ENCODE data around the gene ATP6V1C2. TPM values are rescaled to one million over a fixed set of nuclear protein-coding genes. Genes with fewer than 3 reads are reported as not detected.

The ATP6V1C2 gene
- total RNA-seq, 1 experiment from 2014 or later = 2.0 TPM

GRCh38 chr2:10777111-10777841, 55.8 kb downstream of the ATP6V1C2 start:
- Histone ChIP-seq H3K9ac (ENCODE audit: low read length) (no peak overlapping the region), H4K20me1 (ENCODE audit: insufficient read depth) (no peaks in the 10 kb centered on the region), H3K4me1 (ENCODE audit: control insufficient read depth in 1 of 2, insufficient read depth in 2 of 2, low read length in 2 of 2) (no peaks in the 10 kb centered on the region), H2AFZ (ENCODE audit: low read depth, low read length, poor library complexity, severe bottlenecking) (no peak overlapping the region), H3K36me3 (ENCODE audit: control insufficient read depth in 1 of 2, insufficient read depth in 2 of 2, low read length in 2 of 2) (peaks cover 10 to 12% of the 10 kb centered on the region in 2 experiments; a peak in 3 of 4 replicates), H3K9me2 (ENCODE audit: insufficient read depth) (no peaks in the 10 kb centered on the region), H3K27me3 (ENCODE audit: insufficient read depth, low read length) (no peaks in the 10 kb centered on the region), H3K9me3 (ENCODE audit: control insufficient read depth in 1 of 2, insufficient read depth in 1 of 2, low read depth in 1 of 2, low read length in 2 of 2) (no peaks in the 10 kb centered on the region), H3K4me3 (replicated peaks in 1 of 2; ENCODE audit: low read depth in 1 of 2, low read length in 2 of 2) (no peak overlapping the region), H3K79me2 (ENCODE audit: insufficient read depth, low read length) (no peaks in the 10 kb centered on the region), H3K27ac (ENCODE audit: low read depth, low read length) (no peak overlapping the region), H3K4me2 (ENCODE audit: low read length) (no peak overlapping the region)
- BruUV-seq (replicated peaks) = no TSS peak
- DNase-seq (ENCODE audit: low read depth, low spot score) (no peak), ATAC-seq (no peak)
- intact Hi-C loops (cut with micrococcal nuclease) = no loop called here
- ChIA-PET RAD21 (ENCODE audit: low non-redundant PET in 1 of 2, low total read pairs in 2 of 2, uncharacterized antibody in 2 of 2, unreplicated experiment in 2 of 2) (no interaction called here), POLR2A (interaction anchor here (0.6 kb wide), 1 partner anchor 21 kb away, joined by 4 read pairs; no protein-coding TSS in a partner anchor), CTCF (no interaction called here)
- no peak for TF ChIP-seq SIN3A (IDR thresholded peaks at IDR 0.05; ENCODE audit: low read depth)
- TF ChIP-seq JUND (IDR thresholded peaks at IDR 0.05) = no peak
- no peak for TF ChIP-seq MAX (IDR thresholded peaks at IDR 0.05)
- no peak for TF ChIP-seq YY1 (IDR thresholded peaks at IDR 0.05; ENCODE audit: extremely low read depth, insufficient replicate concordance, low read depth, low read length)
- TF ChIP-seq ZNF274 (IDR thresholded peaks at IDR 0.05; ENCODE audit: low read depth, low read length) = no peak
- no peak for TF ChIP-seq SRF (IDR thresholded peaks at IDR 0.05; ENCODE audit: low read depth)
- TF ChIP-seq CBX3 (IDR thresholded peaks at IDR 0.05; ENCODE audit: low read depth) = no peak
- no peak for TF ChIP-seq ELF1 (IDR thresholded peaks at IDR 0.05; ENCODE audit: borderline replicate concordance, low read depth)
- TF ChIP-seq ZFX (IDR thresholded peaks at IDR 0.05) = no peak
- no peak for TF ChIP-seq CTCF (IDR thresholded peaks at IDR 0.05 in 2 of 3, conservative IDR thresholded peaks at IDR 0.05 in 1 of 3; ENCODE audit: borderline replicate concordance in 1 of 3, insufficient read depth in 1 of 3, low read depth in 2 of 3, low read length in 2 of 3)
- no peak for TF ChIP-seq RAD21 (IDR thresholded peaks at IDR 0.05; ENCODE audit: low read depth)
- TF ChIP-seq EZH2 (IDR thresholded peaks at IDR 0.05) = no peak
- TF ChIP-seq ZBTB33 (IDR thresholded peaks at IDR 0.05; ENCODE audit: extremely low read depth, insufficient replicate concordance, low read length) = no peak
- no peak for TF ChIP-seq POLR2A (IDR thresholded peaks at IDR 0.05; ENCODE audit: borderline replicate concordance, extremely low read depth, insufficient read depth, insufficient read length)
- no peak for TF ChIP-seq REST (IDR thresholded peaks at IDR 0.05; ENCODE audit: low read depth)
- TF ChIP-seq SP1 (IDR thresholded peaks at IDR 0.05; ENCODE audit: low read depth) = no peak
- TF ChIP-seq ATF3 (IDR thresholded peaks at IDR 0.05) = no peak
- no peak for TF ChIP-seq CEBPB (IDR thresholded peaks at IDR 0.05; ENCODE audit: low read depth)
- no peak for TF ChIP-seq EZH2phosphoT487 (IDR thresholded peaks at IDR 0.05; ENCODE audit: borderline replicate concordance)
- no peak for TF ChIP-seq FOSL1 (IDR thresholded peaks at IDR 0.05; ENCODE audit: low read depth)

Data from HCT116 (cell line).